Breast epithelium (tissue), 3 donors: Measurements from ENCODE around the gene EFTUD2.
A peak's percentile ranks its signal among the peaks of the same experiment; 100 is the strongest.

Experiments
- POLR2A ChIP-seq: fragments of 450-650 bp; IDR thresholded peaks from one replicate; pipeline ENCODE4 v1.6.1; 2016; ENCODE audit warnings: antibody characterized with exemption, mild to moderate bottlenecking, moderate library complexity
- POLR2AphosphoS5 ChIP-seq, 3 donors: sonication (generic); formaldehyde crosslinking; IDR thresholded peaks; one replicate each; pipeline ENCODE4 v1.6.1; 2017; ENCODE audit warnings: antibody characterized with exemption in 3 of 3
- TF ChIP-seq, protein P1 (sequence below), 3 donors: fragments of 450-650 bp; IDR thresholded peaks; one replicate each; pipeline ENCODE4 v1.5.1; 2016 to 2017; ENCODE audit warnings: antibody characterized with exemption in 3 of 3, mild to moderate bottlenecking in 3 of 3, moderate library complexity in 3 of 3

- TF ChIP-seq, protein P1, sequence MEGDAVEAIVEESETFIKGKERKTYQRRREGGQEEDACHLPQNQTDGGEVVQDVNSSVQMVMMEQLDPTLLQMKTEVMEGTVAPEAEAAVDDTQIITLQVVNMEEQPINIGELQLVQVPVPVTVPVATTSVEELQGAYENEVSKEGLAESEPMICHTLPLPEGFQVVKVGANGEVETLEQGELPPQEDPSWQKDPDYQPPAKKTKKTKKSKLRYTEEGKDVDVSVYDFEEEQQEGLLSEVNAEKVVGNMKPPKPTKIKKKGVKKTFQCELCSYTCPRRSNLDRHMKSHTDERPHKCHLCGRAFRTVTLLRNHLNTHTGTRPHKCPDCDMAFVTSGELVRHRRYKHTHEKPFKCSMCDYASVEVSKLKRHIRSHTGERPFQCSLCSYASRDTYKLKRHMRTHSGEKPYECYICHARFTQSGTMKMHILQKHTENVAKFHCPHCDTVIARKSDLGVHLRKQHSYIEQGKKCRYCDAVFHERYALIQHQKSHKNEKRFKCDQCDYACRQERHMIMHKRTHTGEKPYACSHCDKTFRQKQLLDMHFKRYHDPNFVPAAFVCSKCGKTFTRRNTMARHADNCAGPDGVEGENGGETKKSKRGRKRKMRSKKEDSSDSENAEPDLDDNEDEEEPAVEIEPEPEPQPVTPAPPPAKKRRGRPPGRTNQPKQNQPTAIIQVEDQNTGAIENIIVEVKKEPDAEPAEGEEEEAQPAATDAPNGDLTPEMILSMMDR (IDR thresholded peaks at IDR 0.05) = no peak
- TF ChIP-seq POLR2A (peak; percentile 34), POLR2AphosphoS5 (IDR thresholded peaks at IDR 0.05) (peak in 1 of 3 donors; percentile 69)
Measured at GRCh38 chr17:44947461-44948314, 48.4 kb upstream of the EFTUD2 start, which contains the start of gene KIF18B.
